DMS79 treated with DMSO at 0.1 percent for 48 hours (cell line): ENCODE results near the gene PLEKHN1.

ENCODE experiments used
- DNase-seq: peaks from one replicate; lab custom pipeline; 2025; lab: John Stamatoyannopoulos, UW

Gene PLEKHN1

DNA sequence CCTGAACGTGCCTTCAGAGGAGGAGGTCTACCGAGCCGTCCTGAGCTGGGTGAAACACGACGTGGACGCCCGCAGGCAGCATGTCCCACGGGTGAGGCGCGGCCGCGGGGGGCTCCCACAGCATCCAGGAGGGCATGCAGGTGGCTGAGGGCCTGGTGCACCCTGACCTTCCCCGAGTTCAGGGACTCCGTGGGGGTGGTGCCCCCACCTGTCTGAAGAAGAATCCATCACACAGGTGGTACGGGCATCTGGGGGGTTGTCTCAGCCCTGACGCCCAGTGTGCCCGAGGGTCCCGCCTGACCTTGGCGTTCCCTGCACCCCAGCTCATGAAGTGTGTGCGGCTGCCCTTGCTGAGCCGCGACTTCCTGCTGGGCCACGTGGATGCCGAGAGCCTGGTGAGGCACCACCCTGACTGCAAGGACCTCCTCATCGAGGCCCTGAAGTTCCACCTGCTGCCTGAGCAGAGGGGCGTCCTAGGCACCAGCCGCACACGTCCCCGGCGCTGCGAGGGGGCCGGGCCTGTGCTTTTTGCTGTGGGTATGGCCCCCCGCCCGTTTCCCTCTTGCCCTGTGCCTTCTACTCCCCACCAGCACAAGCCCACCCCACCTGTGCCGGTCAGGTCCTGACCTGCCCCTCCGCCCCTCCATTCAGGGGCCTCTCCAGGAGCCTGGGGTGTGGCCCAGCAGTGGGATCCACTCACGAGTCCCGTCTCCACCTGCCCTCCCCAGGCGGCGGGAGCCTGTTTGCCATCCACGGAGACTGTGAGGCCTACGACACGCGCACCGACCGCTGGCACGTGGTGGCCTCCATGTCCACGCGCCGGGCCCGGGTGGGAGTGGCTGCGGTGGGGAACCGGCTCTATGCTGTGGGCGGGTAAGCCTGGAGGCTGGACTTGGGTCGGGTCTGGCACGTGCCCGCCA lies 3.6 kb upstream of the PLEKHN1 start:
- no peak for DNase-seq

DNA sequence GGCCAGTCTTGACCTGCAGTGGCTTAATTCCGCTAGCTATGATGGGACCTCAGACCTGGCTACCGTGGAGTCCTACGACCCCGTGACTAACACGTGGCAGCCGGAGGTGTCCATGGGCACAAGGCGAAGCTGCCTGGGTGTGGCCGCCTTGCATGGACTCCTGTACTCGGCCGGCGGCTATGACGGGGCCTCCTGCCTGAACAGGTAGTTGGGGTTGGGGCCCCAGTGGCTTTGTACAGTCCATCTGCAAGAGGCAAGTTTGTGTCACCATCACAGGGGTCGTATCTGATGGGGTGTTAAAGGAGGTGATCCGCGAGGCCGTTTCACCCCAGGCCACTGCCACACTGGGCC lies 3.0 kb upstream of the PLEKHN1 start:
- no peak for DNase-seq

DNA sequence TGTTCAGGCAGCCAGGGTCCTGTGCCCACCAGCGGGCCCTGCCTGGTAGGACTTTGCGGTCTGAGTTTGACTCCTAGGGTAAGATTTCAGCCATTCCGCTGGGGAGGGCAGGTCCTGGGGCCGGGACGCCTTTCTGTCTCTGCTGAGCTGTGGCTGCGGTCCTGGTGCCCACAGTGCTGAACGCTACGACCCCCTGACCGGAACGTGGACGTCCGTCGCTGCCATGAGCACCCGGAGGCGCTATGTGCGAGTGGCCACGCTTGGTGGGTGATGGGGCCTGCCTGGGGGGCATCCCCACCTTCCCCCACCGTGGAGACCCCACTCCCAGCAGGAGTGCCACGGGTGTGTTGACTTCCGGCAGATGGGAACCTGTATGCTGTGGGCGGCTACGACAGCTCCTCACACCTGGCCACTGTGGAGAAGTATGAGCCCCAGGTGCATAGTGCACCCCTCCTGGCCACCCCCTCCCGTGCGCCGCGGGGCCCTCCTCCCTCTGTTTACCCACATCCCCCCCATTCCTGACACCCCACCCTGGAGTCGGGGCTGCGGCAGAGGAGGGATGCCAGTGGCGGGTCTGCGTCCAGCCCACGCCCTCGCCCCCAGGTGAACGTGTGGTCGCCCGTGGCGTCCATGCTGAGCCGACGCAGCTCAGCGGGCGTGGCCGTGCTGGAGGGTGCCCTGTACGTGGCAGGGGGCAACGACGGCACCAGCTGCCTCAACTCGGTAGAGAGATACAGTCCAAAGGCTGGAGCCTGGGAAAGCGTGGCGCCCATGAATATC lies 2.3 kb upstream of the PLEKHN1 start:
- DNase-seq = no peak

DNA sequence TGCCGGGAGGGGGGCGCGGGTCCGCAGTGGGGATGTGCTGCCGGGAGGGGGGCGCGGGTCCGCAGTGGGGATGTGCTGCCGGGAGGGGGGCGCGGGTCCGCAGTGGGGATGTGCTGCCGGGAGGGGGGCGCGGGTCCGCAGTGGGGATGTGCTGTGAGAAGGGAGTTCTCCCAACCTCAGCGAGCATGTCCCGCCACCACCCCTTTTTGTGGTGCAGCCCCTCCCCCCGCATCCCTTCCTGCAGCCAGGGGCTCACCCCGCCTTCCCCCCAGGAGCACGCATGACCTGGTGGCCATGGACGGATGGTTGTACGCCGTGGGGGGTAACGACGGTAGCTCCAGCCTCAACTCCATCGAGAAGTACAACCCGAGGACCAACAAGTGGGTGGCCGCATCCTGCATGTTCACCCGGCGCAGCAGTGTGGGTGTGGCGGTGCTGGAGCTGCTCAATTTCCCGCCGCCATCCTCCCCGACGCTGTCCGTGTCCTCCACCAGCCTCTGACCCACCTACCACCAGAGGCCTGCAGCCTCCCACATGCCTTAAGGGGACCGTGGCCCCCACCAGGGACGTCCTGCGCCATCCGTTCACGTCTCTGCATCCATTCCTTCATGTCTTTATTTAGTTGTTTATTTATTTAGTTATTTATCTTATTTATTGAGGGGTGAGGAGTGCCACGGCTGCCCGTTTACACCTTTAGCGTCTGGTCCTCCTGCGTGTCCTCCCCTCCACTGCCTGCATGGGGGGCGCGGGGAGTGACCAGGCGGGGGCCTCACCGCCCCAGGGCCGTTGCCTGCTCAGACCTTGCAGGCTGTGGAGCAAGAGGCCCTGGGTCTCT lies 1.4 kb upstream of the PLEKHN1 start:
- no peak for DNase-seq

DNA sequence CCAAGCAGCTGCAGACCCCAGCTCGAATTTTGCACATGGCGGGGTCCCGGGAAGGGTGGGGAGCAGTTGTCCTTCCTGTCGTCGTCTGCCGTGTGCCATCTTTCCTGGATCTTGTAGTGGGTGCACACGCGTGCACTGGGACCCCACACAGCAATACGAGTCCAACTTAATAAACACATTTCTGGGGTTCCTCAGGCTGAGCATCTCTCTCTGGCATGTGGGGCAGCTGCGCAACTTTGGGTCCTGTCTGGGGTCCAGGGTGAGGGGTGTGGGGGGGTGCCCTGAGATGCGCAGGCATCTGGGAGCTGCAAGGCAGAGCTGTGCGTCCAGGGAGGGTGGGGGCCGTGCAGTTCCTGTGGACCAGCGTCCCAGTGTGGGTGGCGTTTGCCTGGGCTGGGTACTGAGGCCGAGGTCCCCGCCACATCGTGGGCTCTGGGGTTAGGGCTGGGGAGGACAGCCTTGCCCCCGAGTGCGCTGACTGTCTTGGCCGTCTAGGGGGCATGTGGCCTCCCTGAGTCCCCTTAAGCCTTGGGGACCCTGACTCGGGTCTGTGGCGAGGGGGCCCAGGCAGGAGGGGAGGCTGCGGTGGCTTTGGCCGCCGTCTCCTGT lies 652 bp upstream of the PLEKHN1 start:
- no peak for DNase-seq

DNA sequence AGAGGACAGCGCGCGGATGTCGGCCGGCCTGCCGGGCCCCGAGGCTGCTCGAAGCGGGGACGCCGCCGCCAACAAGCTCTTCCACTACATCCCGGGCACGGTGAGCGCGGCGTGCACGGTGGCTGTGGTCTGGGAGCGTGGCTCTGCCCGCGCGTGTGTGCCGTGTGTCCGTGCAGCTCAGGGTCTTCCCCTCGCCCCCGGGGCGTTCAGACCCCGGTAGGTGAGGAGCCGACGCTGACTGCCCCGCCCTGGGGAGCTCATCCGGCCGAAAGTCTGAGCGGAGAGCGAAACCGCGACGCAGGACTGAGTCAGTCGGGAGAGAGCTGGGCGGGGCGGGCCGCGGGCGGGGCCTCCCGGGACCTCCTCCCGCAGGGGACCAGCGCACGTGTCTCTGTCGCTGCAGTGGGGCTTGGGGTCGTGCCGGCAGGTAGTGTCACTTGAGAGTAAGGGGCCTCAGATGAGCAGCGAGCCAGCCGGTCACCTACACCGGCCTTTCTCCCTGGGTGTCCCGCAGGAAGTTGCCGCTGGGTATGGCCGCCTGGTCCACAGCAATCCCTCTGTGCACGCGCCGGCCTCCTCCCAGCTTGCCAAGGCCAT lies 520 bp downstream of the PLEKHN1 start:
- DNase-seq = peak; percentile 32

DNA sequence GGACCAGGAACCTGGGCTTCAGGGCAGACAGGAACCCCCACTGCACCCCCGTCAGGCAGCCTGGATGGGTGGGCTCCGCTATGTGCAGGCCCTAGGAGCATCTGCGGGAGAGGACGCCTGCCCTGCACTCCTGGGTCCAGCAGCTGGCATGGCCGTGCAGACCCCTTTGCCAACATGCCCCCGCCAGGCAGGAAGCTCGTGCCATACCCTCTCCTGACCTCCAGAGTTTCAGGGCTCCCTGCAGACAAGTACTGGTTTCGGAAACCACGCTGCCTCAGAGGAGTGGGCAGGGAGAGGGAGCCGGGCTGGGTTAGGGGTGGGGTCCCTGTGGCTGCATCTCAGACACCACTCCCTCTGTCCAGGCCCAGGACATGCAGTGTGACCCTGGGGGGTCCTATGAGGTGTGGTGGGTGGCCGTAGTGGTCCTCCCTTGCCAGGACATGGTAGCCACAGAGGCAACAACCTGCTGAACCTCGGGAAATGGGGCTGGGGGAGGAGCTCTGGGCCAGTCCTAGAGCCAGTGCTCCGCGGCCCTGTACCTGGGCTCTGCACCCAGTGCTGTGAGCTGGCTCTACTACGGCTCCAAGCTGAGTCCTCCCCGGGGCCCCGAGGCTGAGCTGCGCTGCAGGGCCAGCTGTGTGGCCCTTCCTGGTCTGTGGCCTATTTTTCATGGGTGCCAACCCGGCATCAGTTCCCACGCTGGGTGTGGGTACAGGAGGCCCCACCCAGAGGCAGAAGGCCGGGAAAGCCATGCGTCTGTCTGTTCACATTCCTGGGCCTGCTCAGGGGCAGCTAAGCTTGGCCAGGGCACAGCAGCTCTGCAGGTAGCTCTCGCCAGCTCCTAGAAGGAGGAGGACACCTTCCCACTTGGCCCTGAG lies 1.4 kb downstream of the PLEKHN1 start:
- no peak for DNase-seq

DNA sequence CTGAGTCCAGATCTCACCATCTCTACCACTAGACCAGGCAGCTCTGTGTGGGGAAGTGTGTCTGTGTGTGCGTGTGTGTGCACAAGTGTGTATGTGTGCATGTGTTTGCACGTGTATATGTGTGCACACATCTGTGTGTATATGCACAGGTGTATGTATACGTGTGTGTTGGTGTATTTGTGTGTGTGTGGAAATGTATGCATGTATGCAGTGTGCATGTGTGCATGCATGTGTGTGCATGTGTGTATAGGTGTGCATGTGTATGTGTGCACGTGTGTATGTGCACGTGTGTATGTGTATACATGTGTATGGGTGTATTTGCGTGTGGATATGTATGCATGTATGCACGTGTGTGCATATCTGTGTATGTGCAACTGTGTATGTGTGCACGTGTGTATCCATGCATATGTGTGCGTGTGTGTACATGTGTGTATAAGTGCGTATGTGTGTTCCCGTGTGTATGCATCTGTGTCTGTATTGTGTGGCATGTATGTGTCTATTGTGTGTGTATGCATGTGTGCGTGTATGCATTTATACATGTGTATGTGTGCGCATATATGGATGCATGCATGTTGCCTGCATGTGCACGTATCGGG lies 3.1 kb downstream of the PLEKHN1 start:
- DNase-seq = no peak

DNA sequence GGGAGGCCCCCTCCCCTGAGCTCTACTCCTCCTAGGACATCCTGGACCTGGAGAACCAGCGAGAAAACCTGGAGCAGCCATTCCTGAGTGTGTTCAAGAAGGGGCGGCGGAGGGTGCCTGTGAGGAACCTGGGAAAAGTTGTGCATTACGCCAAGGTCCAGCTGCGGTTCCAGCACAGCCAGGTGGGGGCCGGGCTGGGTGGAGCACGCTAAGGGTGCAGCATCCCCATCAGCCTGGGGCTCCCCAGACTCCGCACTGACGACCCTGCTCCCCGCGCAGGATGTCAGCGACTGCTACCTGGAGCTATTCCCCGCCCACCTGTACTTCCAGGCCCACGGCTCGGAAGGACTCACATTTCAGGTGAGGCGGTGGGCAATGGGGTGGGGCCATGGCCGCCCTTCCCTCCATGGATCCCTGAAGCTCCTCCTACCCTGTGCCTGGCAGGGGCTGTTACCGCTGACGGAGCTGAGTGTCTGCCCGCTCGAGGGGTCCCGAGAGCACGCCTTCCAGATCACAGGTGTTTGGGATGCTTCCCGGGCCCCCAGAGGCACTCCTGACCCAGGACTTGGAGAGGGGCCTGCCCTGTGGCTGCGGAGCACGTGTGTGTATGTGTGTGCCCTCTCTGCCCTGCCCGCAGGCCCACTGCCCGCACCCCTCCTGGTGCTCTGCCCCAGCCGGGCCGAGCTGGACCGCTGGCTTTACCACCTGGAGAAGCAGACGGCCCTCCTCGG lies 4.1 kb downstream of the PLEKHN1 start:
- DNase-seq = peak; percentile 38

DNA sequence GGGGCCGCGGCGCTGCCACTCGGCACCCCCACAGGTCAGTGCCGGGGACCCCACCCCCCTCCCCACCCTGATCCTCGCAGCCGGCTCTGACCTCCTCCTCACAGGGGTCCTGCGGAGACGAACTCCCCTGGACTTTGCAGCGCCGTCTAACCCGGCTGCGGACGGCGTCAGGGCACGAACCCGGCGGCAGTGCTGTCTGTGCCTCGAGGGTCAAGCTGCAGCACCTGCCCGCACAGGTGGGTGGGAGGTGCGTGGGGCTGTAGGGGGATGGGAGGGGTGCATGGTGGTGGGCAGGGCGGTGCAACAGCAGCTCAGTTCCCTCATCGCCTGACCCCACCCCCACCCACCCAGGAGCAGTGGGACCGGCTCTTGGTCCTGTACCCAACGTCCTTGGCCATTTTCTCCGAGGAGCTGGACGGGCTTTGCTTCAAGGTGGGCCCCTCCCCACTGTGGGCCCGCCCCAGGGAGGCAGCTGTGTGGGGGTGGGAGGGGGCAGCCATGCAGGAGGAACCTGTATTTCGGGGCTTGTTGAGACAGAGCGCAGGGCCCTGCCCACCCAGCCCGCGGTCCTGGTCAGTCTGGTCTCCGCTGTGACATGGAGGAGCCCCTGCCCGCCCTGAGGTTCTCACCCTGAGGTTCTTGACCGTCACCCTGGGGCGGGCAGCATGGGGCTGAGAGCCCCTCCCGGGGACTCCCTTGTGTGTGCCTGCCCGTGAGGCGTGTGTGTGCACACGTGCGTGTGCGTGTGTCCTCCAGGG lies 4.9 kb downstream of the PLEKHN1 start:
- DNase-seq = no peak

DNA sequence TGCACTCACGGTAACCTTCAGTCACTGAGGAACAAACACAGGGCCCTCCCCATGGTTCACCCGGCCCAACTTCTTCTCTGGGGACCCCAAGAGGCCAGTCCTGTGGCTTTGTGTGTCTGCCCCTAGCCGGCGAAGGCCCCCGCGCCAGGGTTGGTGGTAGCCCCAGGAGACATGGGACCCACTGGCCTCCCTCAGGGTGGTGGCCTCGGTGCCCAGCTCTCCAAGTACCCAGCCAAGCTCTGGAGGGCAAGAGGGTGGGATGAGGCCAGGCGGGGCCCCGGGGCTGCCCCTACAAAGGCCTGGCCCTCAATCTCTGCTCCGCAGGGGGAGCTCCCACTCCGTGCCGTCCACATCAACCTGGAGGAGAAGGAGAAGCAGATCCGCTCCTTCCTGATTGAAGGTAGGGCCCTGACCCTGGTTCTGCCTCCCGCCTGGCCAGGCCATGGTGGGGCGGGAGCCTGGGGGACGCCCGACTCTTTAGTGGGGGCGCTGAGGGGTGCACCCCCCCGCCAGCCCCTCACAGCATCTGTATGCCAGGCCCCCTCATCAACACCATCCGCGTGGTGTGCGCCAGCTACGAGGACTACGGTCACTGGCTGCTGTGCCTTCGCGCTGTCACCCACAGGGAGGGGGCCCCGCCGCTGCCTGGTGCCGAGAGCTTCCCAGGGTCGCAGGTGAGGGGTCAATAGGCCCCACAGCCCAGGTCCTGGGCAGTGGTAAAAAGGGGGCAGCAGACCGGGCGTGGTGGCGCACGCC lies 5.6 kb downstream of the PLEKHN1 start:
- DNase-seq = no peak

DNA sequence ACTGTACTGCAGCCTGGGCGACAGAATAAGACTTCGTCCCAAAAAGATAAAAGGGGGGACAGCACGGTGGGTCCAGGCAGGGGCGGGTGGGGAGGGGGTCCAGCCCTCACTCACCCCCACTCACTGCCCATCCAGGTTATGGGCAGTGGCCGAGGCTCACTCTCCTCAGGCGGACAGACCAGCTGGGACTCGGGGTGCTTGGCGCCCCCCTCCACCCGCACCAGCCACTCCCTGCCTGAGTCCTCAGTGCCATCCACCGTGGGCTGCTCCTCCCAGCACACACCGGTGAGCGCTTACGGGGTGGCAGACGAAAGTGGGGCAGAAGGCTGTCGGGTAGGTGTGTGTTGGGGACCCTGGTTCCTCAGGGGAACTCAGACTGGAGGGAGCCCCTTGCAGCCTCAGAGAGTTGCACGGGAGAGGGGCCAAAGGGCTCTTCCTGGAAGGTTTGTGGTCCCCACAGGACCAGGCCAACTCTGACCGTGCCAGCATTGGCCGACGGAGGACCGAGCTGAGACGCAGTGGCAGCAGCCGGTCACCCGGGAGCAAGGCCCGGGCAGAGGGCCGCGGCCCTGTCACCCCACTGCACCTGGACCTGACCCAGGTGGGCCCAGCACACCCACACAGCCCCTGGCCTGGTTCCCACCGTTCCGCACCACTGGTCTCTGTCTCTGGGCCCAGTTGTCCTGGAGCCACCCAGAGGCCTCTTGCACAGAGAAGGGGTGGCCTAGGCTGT lies 6.6 kb downstream of the PLEKHN1 start:
- DNase-seq = no peak

DNA sequence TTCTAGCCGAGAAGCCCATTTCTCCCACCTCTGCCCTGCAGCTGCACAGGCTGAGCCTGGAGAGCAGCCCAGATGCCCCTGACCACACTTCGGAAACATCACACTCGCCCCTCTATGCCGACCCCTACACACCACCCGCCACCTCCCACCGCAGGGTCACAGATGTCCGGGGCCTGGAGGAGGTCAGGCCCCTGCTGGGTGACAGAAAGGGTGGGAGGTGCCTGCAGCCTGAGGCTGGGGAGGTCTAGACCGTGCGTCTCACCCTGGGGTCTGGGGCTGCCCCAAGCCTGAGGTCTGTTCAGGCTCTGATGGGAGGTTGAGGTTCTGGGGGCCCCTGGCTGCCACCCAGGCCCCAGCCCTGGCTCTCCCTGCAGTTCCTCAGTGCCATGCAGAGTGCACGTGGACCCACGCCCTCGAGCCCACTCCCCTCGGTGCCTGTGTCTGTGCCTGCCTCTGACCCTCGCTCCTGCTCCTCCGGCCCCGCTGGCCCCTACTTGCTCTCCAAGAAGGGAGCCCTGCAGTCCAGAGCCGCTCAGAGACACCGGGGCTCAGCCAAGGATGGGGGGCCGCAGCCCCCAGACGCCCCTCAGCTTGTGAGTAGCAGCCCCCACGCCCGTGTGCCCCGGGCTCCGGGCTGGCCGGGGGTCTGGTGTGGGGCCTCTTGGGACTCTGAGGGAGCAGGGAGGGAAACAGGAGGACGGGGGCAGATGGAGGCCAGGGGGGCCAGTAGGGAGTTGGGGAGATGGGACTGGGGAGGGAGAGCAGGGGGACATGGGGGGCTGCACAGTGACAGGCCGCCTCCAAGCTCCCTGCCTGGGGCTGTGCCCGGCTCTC lies 7.4 kb downstream of the PLEKHN1 start:
- no peak for DNase-seq

DNA sequence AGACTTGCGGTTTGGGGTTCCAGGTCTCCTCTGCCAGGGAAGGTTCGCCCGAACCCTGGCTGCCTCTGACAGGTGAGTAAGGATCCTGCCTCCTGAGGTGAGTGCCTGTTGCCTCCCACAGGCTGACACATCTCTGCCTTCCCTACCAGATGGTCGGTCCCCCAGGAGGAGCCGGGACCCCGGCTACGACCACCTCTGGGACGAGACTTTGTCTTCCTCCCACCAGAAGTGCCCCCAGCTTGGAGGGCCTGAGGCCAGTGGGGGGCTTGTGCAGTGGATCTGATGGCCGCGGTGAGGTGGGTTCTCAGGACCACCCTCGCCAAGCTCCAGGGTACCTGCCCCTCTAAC lies 8.0 kb downstream of the PLEKHN1 start:
- no peak for DNase-seq

DNA sequence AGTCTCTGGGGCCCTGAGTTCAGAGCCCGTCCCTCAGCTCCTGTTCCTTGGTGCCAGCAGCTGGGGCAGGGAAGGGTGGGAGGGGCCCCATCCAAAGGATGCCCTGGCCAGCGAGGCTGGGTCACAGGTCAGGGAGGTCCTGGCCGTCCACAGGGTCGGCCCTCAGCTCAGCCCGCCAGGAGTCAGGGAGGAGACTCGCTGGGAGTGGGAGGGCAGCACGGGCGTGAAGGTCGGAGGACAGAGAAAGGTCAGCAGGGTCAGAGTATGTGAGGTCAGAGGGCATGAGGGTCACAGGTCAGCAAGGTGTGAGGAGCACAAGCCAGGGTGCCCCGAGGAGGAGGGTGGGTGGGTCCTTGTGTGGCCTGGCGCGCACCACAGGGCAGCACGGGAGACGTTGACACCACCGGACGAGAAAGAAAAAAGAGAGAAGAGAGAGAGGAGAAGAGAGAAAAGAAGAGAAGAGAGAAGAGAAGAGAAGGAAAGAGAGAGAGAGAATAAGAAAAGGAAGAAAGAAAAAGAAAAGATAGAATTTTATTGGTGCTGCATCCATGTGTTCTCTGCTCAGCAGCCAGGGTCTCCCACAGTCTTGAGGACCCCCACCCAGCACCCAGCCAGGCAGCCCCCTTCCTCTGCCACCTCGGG lies 8.5 kb downstream of the PLEKHN1 start:
- no peak for DNase-seq

DNA sequence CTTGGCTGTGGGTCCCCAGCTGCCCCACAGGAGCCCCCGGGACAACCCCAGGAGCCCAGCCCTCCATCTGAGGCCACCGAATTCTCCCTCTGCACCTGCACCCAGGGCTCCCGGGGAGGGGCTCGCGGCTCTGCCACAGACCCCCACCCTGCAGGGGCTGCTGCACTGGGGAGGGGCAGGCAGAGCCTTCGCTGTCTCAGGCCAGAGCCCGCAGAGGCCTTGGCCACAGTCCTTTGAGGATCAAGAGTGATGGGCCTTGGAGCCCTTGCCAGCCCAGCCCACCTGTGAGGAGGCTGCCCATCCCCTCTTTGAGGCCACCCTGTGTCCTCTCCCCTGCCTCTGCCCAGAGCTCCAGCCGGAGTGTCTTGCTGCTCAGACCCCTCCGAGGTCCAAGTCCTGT lies 9.1 kb downstream of the PLEKHN1 start:
- no peak for DNase-seq
